ENCODE data around the gene MR1.

- TF ChIP-seq POLR2A (IDR thresholded peaks at IDR 0.05) = no peak
- no peak for TF ChIP-seq CTCF (IDR thresholded peaks at IDR 0.05)
- no peak for TF ChIP-seq POLR2AphosphoS5 (IDR thresholded peaks at IDR 0.05)
- no peak for TF ChIP-seq EP300 (IDR thresholded peaks at IDR 0.05)
Observed at GRCh38 chr1:181018901-181019681, 14.7 kb upstream of the MR1 start.

Measured in stomach (tissue), 4 donors.